ENCODE results near the gene GNAQ.

DNA sequence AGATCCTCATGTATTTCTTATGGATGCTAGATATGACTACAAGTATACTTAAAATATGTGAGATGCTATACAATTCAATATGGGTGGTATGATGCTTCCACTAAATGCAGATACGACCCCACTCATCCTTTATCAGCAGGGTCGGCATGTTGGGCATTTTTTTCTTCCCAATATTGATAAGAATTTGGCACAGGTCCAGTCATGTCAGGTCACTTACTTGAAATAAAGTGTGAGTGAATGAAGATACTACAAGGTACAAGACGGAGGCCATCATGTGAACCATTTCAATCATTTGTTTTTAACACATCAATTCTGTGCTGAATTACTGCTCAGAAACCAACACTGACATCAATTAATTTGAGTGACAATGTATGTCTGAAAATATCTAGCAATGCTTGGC lies 236.6 kb downstream of the GNAQ start:
- TF ChIP-seq, protein P1, sequence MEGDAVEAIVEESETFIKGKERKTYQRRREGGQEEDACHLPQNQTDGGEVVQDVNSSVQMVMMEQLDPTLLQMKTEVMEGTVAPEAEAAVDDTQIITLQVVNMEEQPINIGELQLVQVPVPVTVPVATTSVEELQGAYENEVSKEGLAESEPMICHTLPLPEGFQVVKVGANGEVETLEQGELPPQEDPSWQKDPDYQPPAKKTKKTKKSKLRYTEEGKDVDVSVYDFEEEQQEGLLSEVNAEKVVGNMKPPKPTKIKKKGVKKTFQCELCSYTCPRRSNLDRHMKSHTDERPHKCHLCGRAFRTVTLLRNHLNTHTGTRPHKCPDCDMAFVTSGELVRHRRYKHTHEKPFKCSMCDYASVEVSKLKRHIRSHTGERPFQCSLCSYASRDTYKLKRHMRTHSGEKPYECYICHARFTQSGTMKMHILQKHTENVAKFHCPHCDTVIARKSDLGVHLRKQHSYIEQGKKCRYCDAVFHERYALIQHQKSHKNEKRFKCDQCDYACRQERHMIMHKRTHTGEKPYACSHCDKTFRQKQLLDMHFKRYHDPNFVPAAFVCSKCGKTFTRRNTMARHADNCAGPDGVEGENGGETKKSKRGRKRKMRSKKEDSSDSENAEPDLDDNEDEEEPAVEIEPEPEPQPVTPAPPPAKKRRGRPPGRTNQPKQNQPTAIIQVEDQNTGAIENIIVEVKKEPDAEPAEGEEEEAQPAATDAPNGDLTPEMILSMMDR (IDR thresholded peaks at IDR 0.05): no peak
- TF ChIP-seq POLR2A (IDR thresholded peaks at IDR 0.05): no peak

Data from lower leg skin (tissue), 3 donors.